SW480 (cell line): ENCODE data around the gene AOPEP.

ENCODE experiments used
- DNase-seq: peaks from one replicate; pipeline ENCODE4 v3.0.0-alpha.2; 2016; ENCODE audit warnings: low spot score

AOPEP gene

DNA sequence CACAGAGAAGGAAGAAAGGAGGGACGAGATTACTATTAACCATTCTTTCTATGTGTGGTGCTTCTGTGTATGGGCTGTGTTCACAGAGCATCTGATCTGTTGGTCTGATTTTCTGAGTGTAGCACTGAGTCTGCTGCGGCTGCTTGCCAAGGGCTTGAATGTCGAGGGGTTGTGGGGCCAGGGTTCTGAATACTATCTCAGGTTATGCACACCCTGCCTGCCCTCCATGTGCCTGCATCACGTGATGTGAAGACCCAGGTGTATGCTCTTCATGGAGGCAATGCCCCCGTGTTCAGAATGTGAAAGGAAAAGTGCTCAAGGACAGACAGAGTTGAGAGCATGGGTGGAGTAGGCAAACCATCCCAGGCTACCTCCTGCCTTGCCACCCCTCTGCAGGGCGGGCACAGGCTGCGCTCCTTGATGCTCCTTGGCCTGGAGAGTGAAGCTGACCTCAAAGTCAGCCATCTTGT is 336.1 kb downstream of the AOPEP start:
- no peak for DNase-seq

DNA sequence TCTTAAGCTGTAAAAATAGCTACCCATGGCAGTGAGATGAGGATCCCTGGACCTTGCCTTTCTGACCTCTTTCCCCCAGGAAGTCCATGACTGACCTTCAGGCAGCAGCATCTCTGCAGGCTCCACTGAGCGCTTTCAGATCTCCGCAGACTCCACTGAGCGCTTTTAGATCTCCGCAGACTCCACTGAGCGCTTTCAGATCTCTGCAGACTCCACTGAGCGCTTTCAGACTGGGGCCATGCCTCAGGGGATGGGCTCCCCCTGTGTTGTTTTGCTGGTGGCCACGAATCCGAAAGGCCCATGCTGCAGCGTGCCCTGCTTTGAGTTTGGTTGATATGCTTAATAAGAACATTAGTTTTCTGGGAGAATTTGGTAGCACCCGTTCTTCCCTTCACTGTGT is 336.8 kb downstream of the AOPEP start:
- no peak for DNase-seq

DNA sequence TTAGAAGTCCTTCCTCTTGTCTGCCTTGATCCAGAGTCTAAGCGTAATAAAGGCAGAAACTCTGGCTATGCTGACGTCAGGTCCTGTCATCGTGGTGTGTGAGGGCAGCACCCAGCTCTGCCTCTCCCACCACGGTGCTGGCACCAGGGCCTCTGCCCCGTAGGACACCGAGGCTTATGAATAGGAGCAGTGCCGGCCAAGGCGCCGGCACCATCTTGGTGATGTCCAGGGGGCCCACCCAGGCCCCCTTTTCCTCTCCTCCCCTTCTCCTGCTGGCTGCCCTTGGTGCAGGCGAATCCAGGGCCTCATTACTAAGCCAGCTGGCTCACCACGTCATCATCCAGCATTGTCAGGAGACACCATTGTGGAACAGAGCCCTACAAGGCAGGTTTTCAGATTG is 338.7 kb downstream of the AOPEP start:
- DNase-seq = no peak

DNA sequence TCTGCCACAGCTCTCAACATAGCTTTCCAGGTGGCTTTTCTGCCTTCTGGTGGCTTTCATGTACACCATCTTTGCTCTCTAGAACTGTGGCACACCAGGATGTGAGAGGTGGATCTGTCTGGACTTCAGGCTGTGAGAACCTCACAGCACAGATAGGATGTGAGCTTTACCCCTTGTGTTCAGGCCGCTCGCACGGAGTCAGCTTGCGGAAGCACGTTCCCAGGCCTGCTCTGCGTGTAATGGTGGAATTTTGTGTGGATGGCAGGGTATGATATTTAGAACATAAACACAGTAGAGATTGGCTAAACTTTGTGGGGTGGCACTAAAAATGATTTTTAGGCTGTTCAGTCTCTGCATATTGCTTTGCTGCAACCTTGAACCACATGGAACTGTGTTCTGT is 340.6 kb downstream of the AOPEP start:
- no peak for DNase-seq

DNA sequence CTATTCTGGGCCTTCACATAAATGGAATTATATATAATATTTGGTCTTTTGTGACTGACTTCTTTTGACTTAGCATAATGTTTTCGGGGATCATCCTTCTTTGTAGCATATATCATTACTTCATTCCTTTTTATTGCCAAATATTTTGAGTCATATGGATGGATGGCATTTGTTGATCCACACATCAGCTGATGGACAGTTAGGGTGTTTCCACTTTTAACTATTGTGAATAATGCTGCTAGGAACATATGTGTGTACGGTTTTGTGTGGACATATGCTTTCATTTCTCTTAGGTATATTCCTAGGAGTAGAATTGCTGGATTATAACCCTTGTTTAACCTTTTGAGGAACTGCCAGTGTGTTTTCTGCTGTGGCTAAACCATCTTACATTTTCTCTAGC is 341.4 kb downstream of the AOPEP start:
- DNase-seq = no peak

DNA sequence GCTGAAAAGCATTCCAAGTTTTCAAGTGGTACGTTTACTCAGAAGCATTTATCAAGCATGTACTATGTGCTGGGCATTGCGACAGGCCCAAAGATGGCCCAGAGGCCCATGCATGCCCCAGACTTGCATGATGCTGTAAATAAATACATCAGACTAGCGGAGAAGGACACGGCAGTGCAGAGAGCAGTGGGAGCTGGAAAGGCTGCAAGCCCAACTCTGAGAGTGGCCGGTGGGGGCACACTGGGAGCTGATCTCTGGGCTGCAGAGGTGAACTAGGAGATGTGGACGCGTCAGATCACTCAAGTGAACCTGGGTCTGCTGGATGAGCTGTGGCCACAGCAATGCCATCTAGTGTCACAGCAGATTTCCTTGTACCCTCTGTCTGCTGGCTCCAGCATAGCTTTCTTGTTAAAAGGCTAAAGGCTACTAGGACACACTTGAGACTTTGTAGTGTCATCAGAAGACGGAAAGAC is 344.1 kb downstream of the AOPEP start:
- no peak for DNase-seq

DNA sequence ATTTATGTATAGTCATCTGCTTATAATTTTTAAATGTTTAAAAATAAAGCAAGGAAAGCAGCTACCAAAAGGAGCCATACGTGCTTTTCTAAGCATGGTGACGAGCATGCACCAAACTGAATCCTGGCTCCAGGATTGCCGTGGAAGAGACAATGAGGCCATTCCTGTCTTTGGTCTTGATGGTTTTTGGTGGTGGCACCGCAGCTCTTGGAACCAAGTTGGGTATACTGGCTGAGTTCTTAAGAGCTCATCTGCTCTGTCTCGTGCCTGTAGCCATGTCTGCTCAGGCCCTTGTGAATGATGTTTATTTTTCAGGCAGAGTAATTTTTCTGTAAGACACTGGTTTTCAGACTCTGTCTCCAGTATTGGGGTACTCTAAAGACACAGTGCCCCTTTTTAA is 345.0 kb downstream of the AOPEP start:
- DNase-seq = no peak

DNA sequence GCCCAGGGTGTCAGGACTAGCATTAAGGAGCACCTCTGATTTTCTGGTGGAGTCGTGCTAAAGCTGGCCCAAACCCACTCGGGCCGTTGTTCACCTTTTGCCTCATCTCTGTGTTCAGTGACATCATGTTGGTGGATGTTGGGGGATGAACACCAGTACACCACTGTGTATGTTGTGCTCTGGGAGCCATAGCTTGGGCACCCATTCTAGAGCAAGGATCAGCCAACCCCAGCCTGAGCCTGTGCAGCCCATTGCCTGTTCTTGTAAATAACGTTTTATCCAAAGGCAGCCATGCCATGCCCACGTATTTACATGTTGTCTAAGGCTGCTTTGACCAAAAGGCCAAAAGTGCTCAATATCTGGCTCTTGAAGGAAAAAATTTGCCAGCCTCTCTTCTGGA is 345.4 kb downstream of the AOPEP start:
- no peak for DNase-seq

DNA sequence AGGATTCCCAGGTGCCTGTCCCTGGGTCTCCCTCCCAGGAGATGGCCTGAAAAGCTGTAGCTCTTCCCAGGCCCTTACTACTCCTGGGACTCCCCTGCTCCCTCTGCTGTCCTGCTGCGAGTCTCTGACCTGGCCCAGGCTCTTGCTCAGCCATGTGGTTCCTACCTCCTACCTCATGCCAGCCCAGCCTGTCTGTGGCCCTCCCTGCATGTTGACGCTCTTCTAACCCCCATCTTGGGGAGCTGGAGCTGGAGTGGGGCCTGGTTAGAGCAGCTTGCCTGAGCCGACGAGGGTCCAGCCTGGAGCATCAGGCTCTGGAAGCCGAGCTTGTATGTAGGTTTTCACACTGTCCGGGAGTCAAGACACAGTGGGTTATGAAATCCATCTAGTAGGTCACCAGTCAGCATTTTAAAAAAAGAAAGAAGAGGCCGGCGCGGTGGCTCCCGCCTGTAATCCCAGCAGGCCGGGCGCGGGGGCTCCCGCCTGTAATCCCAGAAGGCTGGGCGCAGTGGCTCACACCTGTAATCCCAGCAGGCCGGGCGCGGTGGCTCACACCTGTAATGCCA is 346.6 kb downstream of the AOPEP start:
- DNase-seq = no peak

DNA sequence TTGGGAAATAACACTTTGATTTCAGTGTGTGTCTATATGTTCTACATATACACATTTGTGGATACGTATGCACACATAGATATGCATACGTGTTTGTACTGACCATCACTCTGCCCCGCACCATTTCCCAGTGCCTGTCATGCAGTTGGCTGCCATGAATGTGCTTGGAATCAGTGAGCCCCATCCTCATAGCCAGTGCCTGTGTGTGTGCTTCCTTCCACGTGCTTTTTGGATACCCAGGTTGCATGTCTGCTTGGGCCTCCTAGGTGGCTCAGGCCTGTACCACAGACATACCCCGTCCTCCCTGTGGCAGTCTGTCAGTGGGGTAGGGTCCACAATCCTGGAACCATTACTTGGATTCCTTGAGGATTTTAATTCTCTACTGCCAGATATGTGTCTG is 347.4 kb downstream of the AOPEP start:
- DNase-seq = no peak

DNA sequence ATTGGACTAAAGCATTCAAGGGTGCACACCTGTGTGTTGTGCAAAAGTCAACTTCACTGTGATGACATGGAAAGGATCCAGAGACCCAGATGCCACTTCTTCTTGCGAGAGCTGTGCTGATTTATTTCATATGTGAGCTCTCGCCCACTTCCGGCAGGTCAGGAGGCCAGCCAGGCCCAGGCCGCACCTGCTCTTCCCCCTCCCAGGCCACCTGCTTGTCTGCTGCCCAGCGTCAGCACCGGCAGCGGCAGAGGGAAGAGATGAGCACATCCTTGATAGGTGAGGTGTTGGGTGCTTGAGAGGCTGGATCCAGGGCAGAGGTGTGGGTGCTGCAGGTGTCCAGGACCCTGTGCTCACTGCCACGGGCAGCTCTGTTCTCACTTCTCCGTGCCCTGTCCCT is 348.1 kb downstream of the AOPEP start:
- no peak for DNase-seq

DNA sequence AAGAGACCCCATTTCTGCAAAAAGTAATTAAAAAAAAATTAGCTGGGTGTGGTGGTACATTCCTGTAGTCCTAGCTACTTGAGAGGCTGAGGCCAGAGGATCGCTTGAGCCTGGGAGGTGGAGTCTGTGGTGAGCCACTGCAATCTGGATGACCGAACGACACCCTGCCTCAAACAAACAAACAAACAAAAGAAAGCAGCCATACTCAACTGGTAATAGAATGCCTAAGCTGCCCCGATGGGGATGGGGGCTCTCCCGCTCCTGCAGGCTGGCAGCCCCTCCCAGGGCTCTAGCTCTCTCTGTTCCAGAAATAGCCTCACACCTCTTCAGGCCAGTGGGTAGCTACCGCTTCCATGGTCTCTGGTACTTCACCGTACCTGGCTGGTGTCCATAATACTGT is 349.2 kb downstream of the AOPEP start:
- no peak for DNase-seq

DNA sequence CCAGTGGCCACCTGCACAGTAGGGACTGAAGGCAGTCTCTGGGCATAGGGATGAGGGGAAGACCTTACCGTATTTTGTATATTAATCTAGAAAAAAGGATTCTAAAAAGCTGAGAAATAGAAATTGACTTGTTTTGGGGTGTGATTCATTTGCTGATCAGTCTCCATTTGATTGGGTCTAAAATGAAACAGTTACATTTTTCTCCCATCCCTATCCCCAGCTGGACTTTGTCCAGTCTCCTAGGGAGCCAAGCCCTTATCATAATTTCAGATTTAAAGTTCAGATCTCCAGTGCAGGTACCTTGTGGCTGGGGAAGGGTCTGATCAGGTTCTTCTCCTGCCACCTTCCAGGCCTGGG is 350.2 kb downstream of the AOPEP start:
- DNase-seq = no peak

DNA sequence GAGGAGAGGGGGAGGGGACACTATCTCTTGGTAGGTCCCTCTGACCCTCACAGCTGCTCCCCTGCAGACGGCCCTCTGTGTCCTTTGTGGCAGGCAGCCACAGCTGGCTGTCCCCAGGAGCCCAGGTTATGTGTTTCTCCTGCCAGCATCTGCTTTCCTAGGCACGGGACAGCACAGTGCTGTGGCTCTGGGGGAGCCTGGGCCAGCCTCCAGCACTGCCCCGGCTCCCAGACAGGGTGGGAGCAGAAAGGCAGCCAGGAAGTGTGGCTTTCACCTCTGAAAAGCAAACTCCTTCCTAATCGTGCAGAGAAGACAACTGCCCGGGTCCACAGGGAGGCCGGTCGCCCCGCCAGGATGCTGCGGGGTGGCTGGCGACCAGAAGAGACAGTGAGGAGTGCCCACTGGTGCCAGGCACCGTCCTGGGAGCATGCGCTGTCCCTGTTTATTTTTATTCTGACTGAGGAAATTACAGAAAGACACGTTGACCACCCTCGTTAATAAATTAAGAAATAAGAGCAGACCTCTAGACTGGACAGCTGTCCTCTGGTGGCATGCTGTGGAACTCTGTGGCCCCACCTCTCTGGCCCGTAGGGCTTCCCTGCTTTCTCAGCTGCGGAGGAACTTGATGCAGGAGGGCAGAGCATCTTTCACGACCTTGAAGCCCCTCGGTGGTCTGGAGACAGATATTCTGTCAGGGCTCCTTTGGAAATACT is 350.7 kb downstream of the AOPEP start:
- no peak for DNase-seq

DNA sequence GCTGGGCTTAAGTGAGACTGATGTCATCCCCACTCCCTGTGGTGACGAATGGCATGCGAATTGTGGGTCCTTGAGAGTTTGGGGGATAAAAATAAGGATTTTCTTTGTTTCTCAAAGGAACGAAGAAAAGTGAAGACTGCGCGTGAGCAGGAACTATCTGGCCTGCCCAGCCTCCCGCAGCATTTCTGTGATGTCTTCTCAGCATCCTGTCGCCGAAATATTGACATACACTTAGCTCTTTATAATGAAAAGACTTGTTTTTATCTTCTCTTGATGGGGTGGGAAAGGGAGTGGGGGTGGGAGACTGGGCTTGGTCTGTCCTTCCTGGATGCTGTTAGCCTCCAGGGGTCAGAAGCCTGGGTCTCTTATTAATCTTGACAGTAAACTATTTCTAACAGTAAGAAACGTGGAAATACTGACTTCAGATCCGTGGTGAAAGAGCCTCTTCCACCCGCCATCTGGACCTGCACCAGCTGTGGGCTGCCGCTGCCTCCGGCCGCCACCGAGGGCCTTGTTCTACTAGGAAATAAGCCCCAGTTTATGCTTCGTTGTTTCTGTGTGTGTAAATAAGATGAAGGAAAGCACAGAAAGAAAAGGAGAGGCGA is 351.4 kb downstream of the AOPEP start:
- DNase-seq = no peak

DNA sequence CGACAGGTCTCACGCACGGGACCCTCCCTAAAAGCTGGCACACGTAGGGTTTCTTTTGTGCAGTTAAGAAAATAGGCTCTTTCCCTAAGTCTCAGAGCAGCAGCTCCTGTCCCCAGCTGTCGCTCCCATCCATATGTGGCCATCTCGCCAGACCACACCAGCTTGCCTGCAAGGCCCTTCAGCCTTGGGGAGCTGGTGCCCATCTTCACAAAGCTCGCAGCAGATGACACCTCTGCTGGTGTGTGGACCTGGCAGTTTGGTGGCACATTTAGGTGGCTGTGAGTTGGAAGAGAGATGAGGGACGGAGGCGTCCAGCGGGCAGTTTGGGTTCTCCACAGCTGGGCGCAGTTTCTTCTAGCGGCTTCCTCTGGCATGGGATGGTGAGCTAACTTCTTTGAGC is 352.0 kb downstream of the AOPEP start:
- DNase-seq = no peak

DNA sequence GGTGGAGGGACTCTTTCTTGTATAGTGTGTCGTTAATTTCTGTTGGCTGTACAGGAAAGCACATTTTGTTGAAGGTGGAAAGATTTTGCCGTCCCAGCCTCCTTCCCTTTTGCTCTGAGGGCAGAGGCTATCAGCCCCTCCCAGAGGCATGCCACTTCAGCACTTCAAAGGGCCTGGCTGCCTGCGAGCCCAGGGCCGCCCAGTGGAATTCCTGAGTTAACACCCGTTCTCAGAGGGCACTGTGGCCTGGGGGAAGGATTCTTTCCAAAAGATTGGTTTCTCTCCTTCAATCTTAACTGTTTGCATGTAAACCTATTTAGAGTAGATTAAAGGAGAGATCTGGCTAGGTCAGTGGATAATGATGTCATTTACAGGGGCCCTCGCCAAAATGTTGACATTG is 352.4 kb downstream of the AOPEP start:
- peak; percentile 56 for DNase-seq

DNA sequence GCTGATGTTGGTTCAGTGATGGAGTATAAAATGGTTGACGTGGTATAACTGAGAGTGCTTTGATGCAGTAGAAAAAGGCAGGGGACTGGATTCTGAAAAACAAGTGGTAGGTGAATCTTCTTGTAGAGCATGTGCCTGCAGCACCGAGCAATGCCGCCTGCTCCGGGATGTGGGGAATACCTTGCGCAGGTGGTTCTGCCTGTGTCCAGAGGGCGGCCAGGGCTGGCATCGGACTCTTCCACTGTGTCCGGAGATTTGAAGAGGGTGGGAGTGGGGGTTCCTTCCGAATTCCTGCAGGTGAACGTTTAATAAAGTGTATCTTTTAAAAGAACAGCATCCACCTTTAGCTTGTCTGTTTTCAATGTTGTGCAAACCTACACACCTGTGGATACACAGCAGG is 353.0 kb downstream of the AOPEP start:
- no peak for DNase-seq

DNA sequence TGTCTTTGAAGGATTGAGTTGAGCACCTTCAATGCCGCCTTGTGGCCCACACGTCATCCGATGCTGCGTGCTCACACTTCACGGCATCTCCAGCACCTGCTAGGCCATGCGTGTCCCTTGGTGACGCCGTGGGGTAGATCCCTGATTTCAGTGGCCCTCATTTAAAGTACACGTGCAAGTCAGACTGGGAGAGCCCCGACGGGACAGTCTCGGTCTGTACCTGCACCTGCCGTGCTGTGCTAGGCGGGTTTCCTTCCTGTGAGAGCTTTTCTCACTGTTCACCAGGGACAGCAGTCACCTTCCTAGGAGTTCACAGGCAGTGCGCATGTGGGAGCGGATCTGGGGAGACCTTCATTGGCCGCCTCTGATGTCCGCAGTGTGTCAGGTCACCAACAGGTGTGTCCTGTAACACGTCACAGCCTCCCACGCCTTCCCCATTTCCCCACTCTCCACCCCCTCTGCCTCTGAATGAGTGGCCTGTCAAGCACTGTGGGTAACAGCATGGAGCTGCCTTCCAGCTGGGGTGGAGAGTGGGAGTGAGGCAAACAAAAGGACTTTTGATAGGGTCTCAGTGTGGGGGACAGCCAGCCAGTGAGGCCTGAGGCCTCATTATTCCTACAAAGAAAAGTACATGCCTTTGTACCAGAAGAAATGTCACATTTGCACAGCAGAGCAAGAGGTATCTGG is 354.6 kb downstream of the AOPEP start:
- no peak for DNase-seq

DNA sequence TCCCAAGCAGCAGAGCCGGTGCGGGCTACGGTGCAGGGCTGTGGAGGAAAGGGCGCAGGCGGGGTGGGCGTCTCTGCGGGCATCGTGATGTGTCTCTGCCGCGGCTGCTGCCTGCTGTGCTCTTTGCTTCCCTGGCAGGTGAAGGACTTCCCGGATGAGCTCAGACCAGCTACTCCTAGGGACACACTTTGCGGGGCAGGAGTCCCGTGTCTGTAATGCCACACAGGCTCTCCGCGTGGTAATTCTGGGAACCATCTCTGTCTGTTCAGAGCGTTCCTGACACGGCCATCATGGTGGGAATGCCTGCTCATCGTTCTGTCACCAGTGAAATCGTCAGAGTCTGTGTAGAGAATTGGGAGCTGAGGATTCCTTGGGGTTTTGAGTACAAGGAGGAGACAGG is 355.5 kb downstream of the AOPEP start:
- no peak for DNase-seq

DNA sequence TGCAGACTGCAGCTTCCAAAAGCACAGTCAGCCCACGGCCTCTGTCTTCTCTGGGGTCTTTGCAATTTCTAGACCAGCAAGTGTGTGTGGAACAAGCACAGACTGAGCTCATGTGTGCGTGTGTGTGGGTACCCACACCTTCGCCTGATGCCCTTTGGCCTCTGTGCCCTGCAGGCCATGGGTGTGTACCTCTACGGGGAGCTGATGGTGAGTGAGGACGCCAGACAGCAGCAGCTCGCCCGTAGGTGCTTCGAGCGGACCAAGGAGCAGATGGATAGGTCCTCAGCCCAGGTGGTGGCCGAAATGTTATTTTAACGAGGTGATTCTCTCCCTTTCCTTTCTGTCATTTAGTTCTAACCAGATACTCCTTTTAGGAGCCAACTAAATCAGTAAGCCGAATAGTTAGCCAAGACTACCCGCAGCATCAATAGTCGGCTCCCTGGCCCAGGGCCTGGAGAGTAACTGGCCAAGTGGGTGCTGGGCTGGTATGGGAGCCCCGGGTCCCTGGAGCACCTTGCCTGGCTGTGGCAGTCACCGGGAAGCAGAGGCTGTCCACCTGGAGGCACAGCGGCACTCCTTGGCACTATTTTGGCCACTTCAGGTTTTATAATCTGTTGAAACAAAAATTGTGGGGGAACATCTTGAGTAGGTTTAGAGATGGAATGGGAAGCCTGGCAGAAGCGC is 356.0 kb downstream of the AOPEP start:
- no peak for DNase-seq

DNA sequence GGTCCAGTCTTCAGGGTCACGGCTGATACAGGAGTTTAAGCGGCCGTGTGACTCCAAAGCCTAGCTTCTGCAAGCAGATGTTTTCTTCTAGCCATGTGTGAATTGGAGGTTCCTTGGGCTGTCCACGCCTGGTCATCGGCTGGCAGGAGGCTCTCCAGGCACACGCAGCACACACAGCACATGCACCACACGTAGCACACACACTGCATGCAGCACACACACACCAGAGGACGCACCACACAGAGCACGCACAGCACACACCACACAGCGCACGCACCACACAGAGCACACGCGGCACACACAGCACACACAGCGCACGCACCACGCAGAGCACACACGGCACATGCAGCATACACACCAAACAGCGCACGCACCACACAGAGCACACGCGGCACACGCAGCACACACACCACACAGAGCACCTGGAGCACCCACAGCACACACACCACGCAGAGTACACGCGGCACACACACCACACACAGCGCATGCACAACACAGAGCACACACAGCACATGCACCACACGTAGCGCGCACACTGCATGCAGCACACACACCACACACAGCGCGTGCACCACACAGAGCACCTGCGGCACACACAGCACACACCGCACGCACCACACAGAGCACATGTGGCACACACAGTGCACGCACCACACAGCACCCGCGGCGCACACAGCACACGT is 356.7 kb downstream of the AOPEP start:
- no peak for DNase-seq
